C4-2B (cell line): ENCODE measurements around the gene TARP.

ENCODE experiments used
- ZFX ChIP-seq: fragments of 450-650 bp; IDR thresholded peaks from 2 replicates; pipeline ENCODE4 v1.6.1; 2017
- TF ChIP-seq, protein P1 (sequence below): fragments of 450-650 bp; conservative IDR thresholded peaks from 2 replicates; pipeline ENCODE4 v1.5.1; 2017; ENCODE audit warnings: mild to moderate bottlenecking

DNA sequence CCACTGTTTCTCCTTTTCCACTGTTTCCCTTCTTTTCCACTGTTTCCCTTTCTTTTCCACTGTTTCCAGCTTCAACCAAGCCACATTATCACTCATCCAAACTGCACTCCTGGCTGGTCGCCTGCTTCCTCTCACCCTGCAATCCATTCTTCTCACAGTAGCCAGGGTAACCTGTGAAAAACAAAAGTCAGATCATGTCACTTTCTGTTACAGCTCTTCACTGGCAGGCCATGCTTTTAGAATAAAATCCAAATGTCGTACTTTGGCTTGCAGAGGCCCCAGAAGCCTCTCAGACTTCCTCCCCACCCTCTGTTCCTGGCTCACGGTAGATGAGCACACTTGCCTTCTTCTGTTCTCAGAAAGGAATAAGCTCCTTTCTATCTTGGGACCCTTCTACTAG lies 61.5 kb downstream of the TARP start:
- TF ChIP-seq, protein P1, sequence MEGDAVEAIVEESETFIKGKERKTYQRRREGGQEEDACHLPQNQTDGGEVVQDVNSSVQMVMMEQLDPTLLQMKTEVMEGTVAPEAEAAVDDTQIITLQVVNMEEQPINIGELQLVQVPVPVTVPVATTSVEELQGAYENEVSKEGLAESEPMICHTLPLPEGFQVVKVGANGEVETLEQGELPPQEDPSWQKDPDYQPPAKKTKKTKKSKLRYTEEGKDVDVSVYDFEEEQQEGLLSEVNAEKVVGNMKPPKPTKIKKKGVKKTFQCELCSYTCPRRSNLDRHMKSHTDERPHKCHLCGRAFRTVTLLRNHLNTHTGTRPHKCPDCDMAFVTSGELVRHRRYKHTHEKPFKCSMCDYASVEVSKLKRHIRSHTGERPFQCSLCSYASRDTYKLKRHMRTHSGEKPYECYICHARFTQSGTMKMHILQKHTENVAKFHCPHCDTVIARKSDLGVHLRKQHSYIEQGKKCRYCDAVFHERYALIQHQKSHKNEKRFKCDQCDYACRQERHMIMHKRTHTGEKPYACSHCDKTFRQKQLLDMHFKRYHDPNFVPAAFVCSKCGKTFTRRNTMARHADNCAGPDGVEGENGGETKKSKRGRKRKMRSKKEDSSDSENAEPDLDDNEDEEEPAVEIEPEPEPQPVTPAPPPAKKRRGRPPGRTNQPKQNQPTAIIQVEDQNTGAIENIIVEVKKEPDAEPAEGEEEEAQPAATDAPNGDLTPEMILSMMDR: no peak
- TF ChIP-seq ZFX: no peak
